ENCODE measurements around the gene PDS5A.
"Not testable (repeated sequence)": the region's sequence is repeated elsewhere in the genome, so short reads cannot be mapped to it uniquely, and the experiment has no call there.

The PDS5A gene

GRCh38 chr4:39823191-39823590, 154.5 kb downstream of the PDS5A start:
- no peak for DNase-seq

DNA sequence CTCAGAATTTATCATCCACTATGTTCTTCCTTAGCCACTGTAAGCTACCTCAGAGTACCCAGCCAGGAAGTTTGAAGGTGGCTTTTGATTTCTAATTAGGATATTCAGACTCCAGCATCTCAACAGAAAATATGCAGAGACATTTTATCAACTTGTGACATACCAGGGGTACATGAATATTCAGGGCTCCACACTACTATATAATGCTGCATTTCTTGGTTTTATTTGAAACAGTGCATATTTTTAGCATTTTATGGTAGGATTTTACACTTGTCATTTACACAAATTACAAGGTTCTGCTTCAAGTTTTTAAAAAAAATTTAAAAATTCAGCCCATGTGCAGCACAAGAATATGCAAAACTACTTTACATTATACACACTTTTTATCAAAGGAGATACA, 155.0 kb downstream of the PDS5A start:
- no peak for DNase-seq

GRCh38 chr4:39821951-39822350, 155.8 kb downstream of the PDS5A start:
- no peak for DNase-seq

DNA sequence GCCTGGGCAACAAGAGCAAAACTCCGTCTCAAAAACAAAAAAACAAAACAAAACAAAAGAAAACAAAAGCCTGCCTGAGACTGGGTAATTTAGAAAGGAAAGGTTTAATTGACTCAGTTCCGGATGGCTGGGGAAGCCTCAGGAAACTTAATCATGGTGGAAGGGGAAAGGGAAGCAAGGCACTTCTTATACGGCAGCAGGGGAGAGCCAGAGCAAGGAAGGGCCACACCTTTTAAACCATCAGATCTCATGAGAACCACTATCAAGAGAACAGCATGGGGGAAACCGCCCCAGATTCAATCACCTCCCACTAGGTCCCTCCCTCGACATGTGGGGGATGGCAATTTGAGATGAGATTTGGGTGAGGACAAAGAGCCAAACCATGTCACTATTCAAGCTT, 157.5 kb downstream of the PDS5A start:
- DNase-seq, result no peak

GRCh38 chr4:39818646-39819045, 159.1 kb downstream of the PDS5A start:
- DNase-seq, result no peak

DNA sequence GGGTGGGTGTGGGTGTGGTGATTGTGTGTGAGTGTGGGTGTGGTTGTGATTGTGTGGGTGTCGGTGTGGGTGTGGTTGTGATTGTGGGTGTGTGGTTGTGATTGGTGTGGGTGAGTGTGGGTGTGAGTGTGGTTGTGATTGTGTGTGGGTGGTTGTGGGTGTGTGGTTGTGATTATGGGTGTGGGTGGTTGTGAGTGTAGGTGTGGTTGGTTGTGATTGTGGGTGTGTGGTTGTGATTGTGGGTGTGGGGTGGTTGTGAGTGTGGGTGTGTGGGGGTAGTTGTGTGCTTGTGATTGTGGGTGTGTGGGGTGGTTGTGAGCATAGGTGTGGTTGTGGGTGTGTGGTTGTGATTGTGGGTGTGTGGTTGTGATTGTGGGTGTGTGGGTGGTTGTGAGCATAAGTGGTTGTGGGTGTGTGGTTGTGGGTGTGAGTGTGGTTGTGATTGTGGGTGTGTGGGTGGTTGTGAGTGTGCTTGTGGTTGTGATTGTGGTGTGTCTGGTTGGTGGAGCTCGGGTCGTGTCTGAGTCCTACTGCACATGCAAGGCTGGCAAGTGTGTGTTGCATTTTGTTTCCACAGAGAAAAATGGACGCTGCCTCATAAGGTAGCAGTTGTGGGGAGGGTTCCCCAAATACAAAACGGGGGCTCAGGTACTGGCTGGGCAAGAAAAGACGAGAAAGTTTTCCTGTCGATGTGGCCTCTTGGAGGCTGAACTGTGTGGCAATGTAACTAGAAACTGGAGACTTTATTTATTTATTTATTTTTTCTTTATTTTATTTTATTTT, 163.1 kb downstream of the PDS5A start:
- no peak for DNase-seq

DNA sequence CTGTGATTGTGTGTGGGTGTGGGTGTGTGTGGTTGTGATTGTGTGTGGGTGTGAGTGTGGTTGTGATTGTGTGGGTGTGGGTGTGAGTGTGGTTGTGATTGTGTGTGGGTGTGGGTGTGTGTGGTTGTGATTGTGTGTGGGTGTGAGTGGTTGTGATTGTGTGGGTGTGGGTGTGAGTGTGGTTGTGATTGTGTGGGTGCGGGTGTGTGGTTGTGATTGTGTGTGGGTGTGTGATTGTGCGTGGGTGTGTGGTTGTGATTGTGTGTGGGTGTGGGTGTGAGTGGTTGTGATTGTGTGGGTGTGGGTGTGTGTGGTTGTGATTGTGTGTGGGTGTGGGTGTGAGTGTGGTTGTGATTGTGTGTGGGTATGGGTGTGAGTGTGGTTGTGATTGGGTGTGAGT, 163.9 kb downstream of the PDS5A start:
- DNase-seq, result not testable (repeated sequence)

DNA sequence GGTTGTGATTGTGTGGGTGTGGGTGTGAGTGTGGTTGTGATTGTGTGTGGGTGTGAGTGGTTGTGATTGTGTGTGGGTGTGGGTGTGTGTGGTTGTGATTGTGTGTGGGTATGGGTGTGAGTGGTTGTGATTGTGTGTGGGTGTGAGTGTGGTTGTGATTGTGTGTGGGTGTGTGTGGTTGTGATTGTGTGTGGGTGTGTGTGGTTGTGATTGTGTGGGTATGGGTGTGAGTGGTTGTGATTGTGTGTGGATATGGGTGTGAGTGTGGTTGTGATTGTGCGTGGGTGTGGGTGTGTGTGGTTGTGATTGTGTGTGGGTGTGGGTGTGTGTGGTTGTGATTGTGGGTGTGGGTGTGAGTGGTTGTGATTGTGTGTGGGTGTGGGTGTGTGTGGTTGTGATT, 164.7 kb downstream of the PDS5A start:
- DNase-seq, result not testable (repeated sequence)

- DNase-seq, result no peak
Measured at GRCh38 chr4:39812500-39812899, 165.2 kb downstream of the PDS5A start.

- no peak for DNase-seq
Measured at GRCh38 chr4:39808231-39808749, 169.4 kb downstream of the PDS5A start.

- DNase-seq, result no peak
Measured at GRCh38 chr4:39802005-39802404, 175.7 kb downstream of the PDS5A start.

GRCh38 chr4:39792976-39793375, 184.7 kb downstream of the PDS5A start:
- DNase-seq, result not testable (repeated sequence)

- no peak for DNase-seq
Measured at GRCh38 chr4:39792529-39792928, 185.2 kb downstream of the PDS5A start.

DNA sequence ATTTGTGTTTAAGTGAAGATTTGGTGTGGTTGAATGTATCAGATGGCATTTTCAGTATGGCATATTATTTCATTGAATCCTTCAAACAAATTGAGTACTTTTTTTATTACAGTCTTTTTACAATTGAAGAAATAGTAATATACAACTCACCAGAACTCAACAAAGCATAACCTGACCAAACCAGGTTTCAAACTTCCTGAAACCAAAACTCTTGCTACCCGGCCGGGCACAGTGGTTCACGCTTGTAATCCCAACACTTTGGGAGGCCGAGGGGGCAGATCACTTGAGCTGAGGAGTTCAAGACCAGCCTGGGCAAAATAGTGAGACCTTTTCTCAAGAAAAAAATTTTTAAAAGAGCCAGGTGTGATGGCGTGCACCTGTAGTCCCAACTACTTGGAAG, 185.6 kb downstream of the PDS5A start:
- no peak for DNase-seq

- DNase-seq, result no peak
Measured at GRCh38 chr4:39786838-39787237, 190.9 kb downstream of the PDS5A start.

- no peak for DNase-seq
Measured at GRCh38 chr4:39785083-39785482, 192.6 kb downstream of the PDS5A start.

DNA sequence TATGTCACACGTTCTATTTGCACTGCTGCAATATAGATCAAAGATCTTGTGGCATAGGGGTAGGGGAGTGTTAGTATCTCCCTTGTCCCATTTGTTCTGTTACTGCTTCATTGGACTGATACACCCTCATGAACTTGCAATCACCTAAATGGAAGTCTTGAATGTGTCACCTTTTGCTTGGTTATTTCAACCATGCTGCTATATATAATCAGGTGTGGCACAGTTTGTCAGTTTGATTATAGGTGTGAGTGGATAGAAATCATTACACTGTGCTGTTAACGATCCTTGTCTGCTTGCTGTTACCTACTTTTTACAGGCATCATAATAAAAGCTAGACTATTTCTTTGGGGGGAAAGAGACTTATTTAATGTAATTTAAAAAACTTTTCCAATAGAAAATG, 195.7 kb downstream of the PDS5A start:
- DNase-seq, result not testable (repeated sequence)
